GM18870 (cell line): ENCODE data around the gene SECISBP2L.
"Not testable (repeated sequence)": the region's sequence is repeated elsewhere in the genome, so short reads cannot be mapped to it uniquely, and the experiment has no call there.

ENCODE experiments used
- ATAC-seq: cut with Tn5 transposase; IDR thresholded peaks from one replicate; pipeline ENCODE4 v1.9.1; 2021; ENCODE audit warnings: moderate library complexity; ENCODE audit not compliant: unreplicated experiment

The SECISBP2L gene

GRCh38 chr15:48996276-48996675, 50.0 kb downstream of the SECISBP2L start:
- no peak for ATAC-seq

GRCh38 chr15:48993380-48993779, 52.9 kb downstream of the SECISBP2L start:
- no peak for ATAC-seq

GRCh38 chr15:48992545-48992944, 53.7 kb downstream of the SECISBP2L start:
- peak; percentile 97 for ATAC-seq

GRCh38 chr15:48992096-48992495, 54.1 kb downstream of the SECISBP2L start:
- ATAC-seq = no peak

GRCh38 chr15:48989170-48989569, 57.1 kb downstream of the SECISBP2L start:
- ATAC-seq = no peak

- ATAC-seq = no peak
Observed at GRCh38 chr15:48987142-48987541, 59.1 kb downstream of the SECISBP2L start.

GRCh38 chr15:48986240-48986639, 60.0 kb downstream of the SECISBP2L start:
- ATAC-seq = no peak

GRCh38 chr15:48985516-48985915, 60.7 kb downstream of the SECISBP2L start:
- no peak for ATAC-seq

GRCh38 chr15:48984811-48985352, 61.4 kb downstream of the SECISBP2L start:
- ATAC-seq = no peak

GRCh38 chr15:48984021-48984710, 62.1 kb downstream of the SECISBP2L start:
- no peak for ATAC-seq

- no peak for ATAC-seq
Observed at GRCh38 chr15:48983300-48983699, 62.9 kb downstream of the SECISBP2L start.

GRCh38 chr15:48981941-48982340, 64.3 kb downstream of the SECISBP2L start:
- no peak for ATAC-seq

GRCh38 chr15:48978638-48979037, 67.6 kb downstream of the SECISBP2L start:
- no peak for ATAC-seq

GRCh38 chr15:48976444-48977088, 69.7 kb downstream of the SECISBP2L start:
- ATAC-seq = no peak

- no peak for ATAC-seq
Observed at GRCh38 chr15:48975472-48976419, 70.5 kb downstream of the SECISBP2L start.

- no peak for ATAC-seq
Observed at GRCh38 chr15:48974882-48975281, 71.4 kb downstream of the SECISBP2L start.

- no peak for ATAC-seq
Observed at GRCh38 chr15:48972750-48973503, 73.3 kb downstream of the SECISBP2L start.

GRCh38 chr15:48970926-48971325, 75.3 kb downstream of the SECISBP2L start:
- not testable (repeated sequence) for ATAC-seq

- ATAC-seq = no peak
Observed at GRCh38 chr15:48968066-48968465, 78.2 kb downstream of the SECISBP2L start.

GRCh38 chr15:48967336-48967735, 78.9 kb downstream of the SECISBP2L start:
- no peak for ATAC-seq
